ENCODE data around the gene TBXA2R.

DNA sequence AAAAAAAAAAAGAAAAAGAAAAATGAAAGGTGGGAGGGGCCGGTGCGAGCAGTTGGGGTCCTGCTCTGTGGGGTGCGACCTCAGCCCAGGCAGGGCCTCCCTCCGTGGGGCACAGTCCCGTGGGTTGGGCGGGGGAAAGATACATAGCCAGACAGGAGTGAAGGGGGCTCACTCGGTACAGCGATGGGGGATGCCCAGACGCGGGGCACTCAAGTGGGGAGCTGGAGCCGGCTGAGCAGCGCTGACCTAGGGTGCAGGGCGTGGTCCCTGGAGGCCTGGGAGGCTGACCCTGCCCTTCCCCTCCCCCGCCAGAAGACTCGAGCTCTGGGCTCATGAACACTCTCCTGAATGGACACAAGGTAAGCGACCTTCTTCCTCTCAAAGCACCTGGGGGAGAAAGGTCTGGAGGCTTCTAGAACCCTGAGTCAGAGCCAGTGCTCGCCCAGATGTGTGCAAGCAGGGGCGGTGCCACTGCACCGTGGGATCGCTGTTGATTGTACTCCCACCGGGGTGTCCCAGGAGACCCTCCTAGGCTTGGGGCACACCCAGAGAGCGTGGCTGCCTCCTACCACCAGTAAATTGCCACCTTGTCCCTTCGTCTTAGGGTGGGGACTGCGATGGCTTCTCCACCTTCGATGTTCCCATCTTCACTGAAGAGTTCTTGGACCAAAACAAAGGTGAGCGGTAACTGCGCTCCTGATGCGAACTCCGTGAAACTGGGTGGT, 30.6 kb downstream of the TBXA2R start:
- TF ChIP-seq POLR2A (IDR thresholded peaks at IDR 0.05) (no peak), POLR2AphosphoS5 (IDR thresholded peaks at IDR 0.05) (no peak)
- TF ChIP-seq, protein P1, sequence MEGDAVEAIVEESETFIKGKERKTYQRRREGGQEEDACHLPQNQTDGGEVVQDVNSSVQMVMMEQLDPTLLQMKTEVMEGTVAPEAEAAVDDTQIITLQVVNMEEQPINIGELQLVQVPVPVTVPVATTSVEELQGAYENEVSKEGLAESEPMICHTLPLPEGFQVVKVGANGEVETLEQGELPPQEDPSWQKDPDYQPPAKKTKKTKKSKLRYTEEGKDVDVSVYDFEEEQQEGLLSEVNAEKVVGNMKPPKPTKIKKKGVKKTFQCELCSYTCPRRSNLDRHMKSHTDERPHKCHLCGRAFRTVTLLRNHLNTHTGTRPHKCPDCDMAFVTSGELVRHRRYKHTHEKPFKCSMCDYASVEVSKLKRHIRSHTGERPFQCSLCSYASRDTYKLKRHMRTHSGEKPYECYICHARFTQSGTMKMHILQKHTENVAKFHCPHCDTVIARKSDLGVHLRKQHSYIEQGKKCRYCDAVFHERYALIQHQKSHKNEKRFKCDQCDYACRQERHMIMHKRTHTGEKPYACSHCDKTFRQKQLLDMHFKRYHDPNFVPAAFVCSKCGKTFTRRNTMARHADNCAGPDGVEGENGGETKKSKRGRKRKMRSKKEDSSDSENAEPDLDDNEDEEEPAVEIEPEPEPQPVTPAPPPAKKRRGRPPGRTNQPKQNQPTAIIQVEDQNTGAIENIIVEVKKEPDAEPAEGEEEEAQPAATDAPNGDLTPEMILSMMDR (IDR thresholded peaks at IDR 0.05), result no peak

Data from suprapubic skin (tissue), 4 donors.